ENCODE measurements around the gene WDR7. TPM values are rescaled to one million over a fixed set of nuclear protein-coding genes. Genes with fewer than 3 reads are reported as not detected.
A peak's percentile ranks its signal among the peaks of the same experiment; 100 is the strongest.

The WDR7 gene
- polyA plus RNA-seq (ENCODE audit: insufficient read length in 10 of 10) = 10 to 100 TPM in 7 of 10 donors, 1 to 10 TPM in 3; 8.1 to 13.9 (median 10.6) TPM
- long read RNA-seq, donor 1 = 0 reads
- long read RNA-seq, donor 2 = 0 reads
- long read RNA-seq, donor 3 = 0 reads
- long read RNA-seq, donor 4 = 0 reads
- long read RNA-seq, donor 5 = 0 reads
- long read RNA-seq, donor 6 = 0 reads
- long read RNA-seq, donor 7 = 0 reads
- long read RNA-seq, donor 8 = 0 reads
- long read RNA-seq, donor 9 = 0 reads

GRCh38 chr18:56650944-56651770 is at the start of gene WDR7:
Gene WDR7, plus strand, starts transcription at chr18:56651359. Its CDS starts 21,157 bp downstream, at chr18:56672516.
- DNase-seq = peak; percentile 97 to 99 (median 98)

- DNase-seq = no peak
Measured at GRCh38 chr18:56606618-56607017, 44.5 kb upstream of the WDR7 start.

- no peak for DNase-seq
Measured at GRCh38 chr18:56615738-56616520, 35.2 kb upstream of the WDR7 start.

- DNase-seq = no peak
Measured at GRCh38 chr18:56627991-56628390, 23.2 kb upstream of the WDR7 start.

GRCh38 chr18:56632070-56633022 is 18.8 kb upstream of the WDR7 start:
- DNase-seq = no peak

- no peak for DNase-seq
Measured at GRCh38 chr18:56635007-56635406, 16.2 kb upstream of the WDR7 start.

- DNase-seq = no peak
Measured at GRCh38 chr18:56637176-56637575, 14.0 kb upstream of the WDR7 start.

- DNase-seq = no peak
Measured at GRCh38 chr18:56637711-56638231, 13.4 kb upstream of the WDR7 start.

- DNase-seq = peak; percentile 99 to 100 (median 100)
Measured at GRCh38 chr18:56638232-56639103, 12.7 kb upstream of the WDR7 start, which contains the start of gene TXNL1. Gene TXNL1, minus strand, starts transcription at chr18:56638592. Its CDS starts 152 bp downstream, at chr18:56638440.

- no peak for DNase-seq
Measured at GRCh38 chr18:56639104-56639381, 12.1 kb upstream of the WDR7 start.

GRCh38 chr18:56639571-56639970 is 11.6 kb upstream of the WDR7 start:
- no peak for DNase-seq

- DNase-seq = no peak
Measured at GRCh38 chr18:56641714-56642337, 9.3 kb upstream of the WDR7 start.

- no peak for DNase-seq
Measured at GRCh38 chr18:56643381-56643780, 7.8 kb upstream of the WDR7 start.

- no peak for DNase-seq
Measured at GRCh38 chr18:56645415-56646016, 5.6 kb upstream of the WDR7 start.

GRCh38 chr18:56647071-56647470 is 4.1 kb upstream of the WDR7 start:
- DNase-seq = no peak

GRCh38 chr18:56647951-56648893 is 2.9 kb upstream of the WDR7 start:
- DNase-seq = no peak

GRCh38 chr18:56649996-56650395 is 1.2 kb upstream of the WDR7 start:
- no peak for DNase-seq

GRCh38 chr18:56651771-56652092 is 573 bp downstream of the WDR7 start:
- no peak for DNase-seq
